COLO668 (cell line): ENCODE measurements around the gene GABBR1.

Experiments
- DNase-seq: peaks from one replicate; lab custom pipeline; 2025; ENCODE audit not compliant: unreplicated experiment; lab: John Stamatoyannopoulos, UW

GABBR1 gene

DNA sequence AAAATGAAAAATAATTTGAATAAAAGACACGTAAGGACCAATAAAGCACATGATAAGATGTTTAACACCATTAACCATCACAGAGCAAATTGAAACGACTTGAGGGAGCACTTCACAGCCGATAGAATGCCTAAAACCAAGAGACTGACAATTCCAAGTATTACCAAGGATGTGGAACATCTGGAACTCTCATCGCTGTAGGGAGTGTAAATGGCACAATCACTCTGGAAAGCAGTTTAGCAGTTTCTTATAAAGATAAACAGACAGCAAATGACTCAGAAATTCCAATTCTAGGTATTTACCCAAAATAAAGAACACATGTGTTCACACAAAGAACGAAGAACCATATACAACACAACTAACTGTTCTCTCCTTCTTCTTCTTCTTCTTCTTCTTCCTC lies 65.0 kb downstream of the GABBR1 start:
- DNase-seq = no peak

GRCh38 chr6:29567541-29567940 lies 65.4 kb downstream of the GABBR1 start:
- DNase-seq = no peak

DNA sequence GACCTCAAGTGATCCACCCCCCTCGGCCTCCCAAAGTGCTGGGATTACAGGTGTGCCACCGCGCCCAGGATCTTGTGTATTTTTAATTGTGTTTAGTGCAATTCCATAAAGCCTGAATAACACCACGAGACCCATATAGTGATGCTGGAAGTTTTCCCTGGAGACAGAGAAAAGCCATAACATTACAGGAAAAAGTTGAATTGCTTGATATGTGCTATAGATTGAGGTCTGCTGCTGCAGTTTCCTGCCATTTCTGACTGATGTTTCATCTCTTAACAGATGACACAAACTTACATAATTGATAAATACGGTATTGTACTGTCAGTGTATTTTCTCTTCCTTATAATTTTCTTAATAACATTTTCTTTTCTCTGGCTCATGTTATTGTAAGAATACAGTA lies 66.1 kb downstream of the GABBR1 start:
- DNase-seq = no peak

GRCh38 chr6:29564875-29565274 lies 68.1 kb downstream of the GABBR1 start:
- no peak for DNase-seq

DNA sequence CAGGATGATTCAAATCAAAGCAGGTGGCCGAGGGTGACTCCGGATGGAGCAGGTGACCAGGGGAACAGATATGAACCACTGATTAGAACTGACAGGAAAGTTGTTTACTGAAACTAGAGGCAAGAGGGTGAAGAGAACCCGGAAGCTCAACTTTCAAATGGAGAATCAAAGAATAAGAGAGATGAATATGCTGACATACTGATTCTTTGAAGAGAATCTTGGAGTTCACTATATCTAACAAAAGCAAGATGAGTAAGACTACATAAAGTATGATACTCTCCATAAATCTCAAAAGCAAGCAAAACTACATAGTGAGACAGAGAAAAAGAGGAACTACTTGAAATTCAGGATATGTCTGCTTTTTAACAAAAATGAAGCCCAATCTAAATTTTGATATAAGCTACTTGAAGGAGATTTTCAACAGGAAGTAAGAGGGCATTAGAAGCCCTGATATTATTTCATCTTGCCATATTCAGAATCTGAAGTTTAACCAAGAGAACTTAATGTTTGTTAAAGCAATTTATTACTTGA lies 69.5 kb downstream of the GABBR1 start:
- DNase-seq = no peak

- no peak for DNase-seq
These were observed 71.3 kb downstream of the GABBR1 start for GRCh38 chr6:29561606-29562181.

DNA sequence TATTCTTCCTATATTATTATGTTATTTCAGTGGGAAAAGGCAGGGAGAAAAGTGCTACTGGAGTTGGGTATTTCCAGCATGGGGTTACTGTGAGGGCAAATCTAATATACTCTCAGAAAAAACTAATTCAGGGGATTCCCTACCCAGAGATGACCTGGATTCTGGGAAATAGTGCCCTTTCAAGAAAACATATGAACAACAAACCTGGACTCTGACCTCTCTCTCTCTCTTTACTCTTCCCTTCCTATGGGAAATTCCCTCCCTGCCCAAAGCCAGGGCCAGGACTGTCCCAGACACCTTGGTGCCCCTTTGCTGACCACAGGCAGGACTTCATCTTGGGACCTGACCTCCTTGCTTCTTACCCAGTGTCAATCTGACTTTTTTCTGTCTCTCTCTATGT lies 71.9 kb downstream of the GABBR1 start:
- DNase-seq = no peak

DNA sequence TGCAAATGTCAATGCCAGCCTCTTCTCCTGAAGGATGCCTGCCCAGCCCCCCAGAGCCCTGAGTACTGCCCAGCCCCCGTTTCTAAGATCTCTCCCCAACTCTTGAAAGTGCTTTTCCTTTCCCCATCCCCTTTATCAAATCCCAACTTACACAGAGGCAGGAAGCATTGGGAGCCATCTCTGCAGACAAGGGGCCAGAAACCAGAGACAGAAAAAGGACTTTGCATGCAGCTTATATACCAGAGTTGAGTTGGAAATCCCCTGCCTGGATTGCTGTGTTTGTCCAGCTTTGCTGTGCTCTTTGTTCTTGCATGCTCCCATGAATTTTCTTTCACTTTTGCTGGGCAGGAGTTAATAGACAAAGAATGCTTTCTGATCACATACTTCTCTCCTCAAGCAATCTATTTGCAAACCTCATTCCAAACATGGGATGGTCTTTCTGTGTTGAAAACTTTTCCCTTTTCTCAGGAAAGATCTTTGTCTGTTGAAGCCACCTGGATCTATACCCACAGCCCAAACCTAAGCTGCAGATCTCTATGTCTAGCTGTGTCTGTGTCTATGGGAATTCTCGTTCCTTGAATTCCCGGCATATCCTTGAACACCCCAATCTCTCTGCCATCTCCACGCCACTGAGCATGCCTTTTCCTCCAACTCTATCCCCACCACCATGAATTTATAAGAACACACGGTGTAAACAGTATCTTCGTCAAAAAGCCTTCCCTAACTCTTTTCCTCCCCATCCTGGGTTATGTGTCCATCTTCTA lies 73.3 kb downstream of the GABBR1 start, which contains the start of gene UBD:
Gene UBD (minus strand): TSS at position 209 of the 764 bp plus-strand sequence. CDS start 31 bp downstream, at position 178.
- peak; percentile 0 for DNase-seq

DNA sequence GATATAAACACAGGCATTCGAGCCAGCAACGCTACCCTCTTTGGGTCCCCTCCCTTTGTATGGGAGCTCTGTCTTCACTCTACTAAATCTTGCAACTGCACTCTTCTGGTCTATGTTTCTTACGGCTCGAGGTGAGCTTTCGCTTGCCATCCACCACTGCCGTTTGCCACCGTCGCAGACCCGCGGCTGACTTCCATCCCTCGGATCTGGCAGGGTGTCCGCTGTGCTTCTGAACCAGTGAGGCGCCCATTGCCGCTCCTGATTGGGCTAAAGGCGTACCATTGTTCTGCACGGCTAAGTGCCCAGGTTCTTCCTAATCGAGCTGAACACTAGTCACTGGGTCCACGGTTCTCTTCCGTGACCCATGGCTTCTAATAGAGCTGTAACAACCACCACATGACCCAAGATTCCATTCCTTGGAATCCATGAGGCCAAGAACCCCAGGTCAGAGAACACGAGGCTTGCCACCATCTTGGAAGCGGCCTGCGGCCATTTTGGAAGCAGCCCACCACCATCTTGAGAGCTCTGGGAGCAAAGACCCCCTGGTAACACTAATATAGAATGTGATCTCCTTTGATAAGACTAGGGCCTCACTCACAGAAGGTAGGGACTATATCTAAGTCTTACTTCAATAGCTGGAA lies 74.4 kb downstream of the GABBR1 start:
- DNase-seq = no peak

DNA sequence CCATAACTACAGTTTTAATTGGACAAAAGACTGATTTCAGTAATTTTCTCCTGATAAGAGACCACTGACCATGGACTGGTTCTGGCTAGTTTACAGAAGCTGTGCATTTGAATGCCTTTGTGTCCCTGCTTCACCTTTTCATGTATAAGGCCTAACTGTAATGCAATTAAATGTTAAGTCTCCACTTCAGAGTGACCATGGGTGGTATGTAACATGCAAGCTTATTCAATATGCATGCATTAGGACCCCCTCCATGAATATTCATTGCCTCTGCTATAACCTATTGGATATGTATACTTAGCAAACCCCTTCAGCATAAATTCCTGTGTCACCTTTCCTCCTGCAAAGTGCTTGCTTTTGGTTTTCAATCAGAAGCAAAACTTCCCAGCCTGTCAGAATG lies 75.7 kb downstream of the GABBR1 start:
- DNase-seq = no peak

DNA sequence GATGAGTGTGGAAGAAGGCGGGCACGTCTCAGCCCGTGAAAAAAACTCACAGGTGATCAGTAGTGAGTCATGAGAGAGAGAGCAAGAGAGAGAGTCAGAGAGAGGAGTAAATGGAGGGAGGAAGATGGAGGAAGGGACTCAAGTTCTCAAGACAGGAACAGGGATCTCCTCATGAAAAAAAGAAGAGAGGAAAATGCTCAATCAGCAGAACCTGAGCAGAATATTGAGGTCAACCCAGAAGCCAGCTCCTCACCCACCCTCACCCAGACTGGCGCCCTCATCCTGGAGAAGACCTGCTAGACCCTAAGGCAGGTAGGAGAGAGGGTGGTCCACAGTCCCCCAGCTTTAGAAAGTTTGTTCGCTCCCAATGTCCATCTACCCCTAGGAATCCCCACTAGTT lies 78.2 kb downstream of the GABBR1 start:
- DNase-seq = no peak

- DNase-seq = no peak
These were observed 79.5 kb downstream of the GABBR1 start for GRCh38 chr6:29553268-29554057.

GRCh38 chr6:29552512-29553051 lies 80.4 kb downstream of the GABBR1 start:
- no peak for DNase-seq

DNA sequence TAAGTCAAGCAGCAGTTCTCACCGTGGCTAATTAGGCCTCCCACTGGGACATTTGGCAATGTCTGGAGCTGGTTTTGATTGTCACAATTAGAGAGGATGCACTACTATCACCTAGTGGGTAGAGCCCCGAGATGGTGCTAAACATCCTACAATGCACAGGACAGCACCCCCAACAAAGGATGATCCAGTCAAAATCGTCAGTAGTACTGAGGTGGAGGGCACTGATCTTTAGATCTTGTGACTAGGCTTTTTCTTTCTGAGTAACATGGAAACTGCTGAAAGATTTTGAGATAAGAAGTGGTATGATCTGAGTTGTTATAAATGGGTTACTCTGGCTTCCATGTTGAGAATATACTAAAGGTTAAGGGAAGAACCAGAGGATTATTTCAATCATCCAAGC lies 85.4 kb downstream of the GABBR1 start:
- DNase-seq = no peak

DNA sequence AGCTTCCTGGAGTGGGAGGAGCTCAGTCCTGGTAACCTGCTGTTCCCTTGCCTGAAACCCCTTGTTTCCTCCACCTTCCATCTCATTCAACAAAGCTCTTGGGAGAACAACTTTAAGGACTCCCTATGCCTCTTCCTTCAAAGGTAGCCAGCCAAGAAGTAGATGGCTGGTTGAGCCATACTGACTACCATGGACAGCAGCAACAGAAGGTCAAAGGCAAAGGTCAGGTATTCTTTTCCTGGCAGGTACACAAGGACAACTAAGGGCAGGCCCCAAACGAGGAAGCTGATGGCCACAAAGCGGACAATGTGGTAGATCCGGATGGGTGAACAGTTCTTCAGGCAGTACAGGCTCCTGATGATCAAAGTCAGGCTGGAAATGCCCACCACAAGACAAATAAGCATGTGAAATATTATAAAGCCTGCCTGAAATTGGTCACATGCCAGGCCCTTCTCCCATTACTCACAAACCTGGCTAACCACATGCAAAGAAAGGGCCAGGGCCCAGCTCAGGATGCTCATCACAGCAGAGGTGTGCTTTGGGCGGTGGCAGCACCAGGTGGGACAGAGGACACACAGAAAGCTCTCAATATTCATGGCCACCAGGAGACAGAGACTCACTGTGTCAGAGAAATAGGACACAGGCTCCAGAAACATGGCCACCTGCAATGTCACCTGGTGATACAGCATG lies 95.1 kb downstream of the GABBR1 start:
- no peak for DNase-seq

DNA sequence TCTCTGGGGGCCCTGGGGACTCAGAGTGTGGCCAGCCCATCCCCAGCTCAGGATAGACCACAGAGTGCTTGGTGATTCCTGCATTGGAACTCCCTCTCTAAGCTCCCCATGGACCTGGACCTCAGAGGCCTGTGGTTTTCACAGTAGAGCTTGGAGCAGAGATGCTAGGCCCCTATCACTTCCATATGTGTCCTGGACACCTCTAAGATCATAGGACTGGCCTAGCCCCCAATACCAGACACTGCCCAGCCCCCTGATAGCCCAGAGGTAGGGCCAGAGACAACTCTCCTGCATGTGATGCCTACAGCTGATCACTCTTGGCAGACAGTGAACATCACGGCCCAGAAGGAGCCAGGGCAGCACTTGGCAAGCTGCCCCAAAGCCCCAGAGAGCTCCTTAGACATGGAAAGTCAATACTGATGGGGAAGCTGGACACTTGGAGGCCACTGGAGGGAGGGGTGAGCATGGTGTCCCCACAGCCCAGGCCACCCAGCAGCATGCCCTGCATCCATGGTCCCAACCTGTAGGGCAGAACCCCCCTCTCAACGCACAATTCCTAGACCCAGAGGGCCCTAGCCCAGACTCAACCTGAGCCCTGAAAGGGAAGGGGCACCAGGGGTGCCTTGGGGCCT lies 100.5 kb downstream of the GABBR1 start:
- DNase-seq = no peak

DNA sequence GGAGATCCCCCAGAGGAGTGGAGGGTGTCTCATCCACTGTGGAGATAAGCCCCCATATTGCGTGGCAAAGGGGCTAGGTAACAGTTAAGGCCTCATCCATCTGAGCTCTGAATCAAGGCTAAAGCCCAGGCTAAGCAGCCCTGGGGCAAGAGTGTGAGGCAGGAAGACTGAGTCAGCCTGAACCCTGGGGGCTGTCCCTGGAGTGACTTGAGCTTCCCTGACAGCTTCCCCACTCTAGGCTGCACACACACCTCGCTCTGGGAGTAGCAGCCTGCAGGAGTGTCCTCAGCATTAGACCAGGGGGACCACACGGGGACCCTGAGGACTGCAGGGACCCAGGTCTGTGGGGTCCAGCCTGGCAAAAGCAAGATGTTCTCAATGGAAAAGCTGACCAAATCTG lies 101.3 kb downstream of the GABBR1 start:
- DNase-seq = no peak

DNA sequence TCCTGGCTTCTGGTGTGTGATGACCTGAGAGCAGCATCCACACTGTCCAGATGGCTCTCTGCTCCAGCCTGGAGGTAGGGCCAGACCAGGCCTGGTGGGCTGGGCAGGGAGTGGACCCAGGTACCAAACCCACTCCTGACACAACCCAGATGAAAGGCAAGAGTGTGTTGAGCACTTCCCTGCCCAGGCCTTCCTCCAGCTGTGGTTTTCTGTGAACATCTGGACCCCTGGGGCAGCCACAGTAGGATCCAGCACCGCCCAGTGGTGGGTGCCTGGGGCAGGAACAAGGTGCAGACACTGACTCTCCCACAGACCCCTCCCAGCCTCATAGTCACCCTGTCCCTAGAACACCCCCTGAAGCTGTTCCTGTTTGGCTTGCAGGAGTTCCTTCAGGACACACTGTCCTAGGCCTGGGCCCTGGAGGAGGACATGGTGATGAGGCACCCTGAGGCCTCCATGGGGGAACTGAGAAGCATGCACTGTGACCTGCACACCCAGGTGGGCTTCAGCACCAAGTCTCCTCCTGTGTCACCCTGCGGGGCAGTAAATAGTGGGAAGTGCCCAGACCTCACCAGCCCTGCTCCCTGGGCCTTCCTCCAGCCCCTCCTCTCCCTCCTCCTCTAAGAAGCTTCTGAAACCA lies 102.2 kb downstream of the GABBR1 start:
- no peak for DNase-seq

DNA sequence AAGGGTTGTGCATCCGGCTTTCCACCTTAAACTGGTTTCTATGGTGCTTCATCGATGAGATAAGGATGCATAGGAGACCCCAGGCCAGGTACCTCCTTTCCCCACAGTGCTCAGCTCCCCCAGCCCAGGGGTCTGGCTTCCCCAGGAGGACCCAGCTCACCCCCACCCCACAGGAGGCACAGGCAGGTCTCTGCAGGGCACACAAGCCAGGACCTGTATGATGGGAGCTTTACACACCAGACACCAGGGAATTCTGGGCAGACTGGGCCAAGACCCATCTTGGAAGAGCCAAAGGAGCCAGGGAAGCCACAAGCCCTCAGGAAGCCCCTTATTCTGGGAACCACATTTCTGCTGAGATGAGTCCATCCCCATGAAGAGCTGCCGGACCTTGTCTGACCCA lies 103.0 kb downstream of the GABBR1 start:
- no peak for DNase-seq
